ENCODE data around the gene IGLL5.

- TF ChIP-seq, protein P1, sequence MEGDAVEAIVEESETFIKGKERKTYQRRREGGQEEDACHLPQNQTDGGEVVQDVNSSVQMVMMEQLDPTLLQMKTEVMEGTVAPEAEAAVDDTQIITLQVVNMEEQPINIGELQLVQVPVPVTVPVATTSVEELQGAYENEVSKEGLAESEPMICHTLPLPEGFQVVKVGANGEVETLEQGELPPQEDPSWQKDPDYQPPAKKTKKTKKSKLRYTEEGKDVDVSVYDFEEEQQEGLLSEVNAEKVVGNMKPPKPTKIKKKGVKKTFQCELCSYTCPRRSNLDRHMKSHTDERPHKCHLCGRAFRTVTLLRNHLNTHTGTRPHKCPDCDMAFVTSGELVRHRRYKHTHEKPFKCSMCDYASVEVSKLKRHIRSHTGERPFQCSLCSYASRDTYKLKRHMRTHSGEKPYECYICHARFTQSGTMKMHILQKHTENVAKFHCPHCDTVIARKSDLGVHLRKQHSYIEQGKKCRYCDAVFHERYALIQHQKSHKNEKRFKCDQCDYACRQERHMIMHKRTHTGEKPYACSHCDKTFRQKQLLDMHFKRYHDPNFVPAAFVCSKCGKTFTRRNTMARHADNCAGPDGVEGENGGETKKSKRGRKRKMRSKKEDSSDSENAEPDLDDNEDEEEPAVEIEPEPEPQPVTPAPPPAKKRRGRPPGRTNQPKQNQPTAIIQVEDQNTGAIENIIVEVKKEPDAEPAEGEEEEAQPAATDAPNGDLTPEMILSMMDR (IDR thresholded peaks at IDR 0.05) = no peak
- no peak for TF ChIP-seq POLR2A (IDR thresholded peaks at IDR 0.05)
Measured at GRCh38 chr22:22922954-22923319, 35.3 kb downstream of the IGLL5 start.

Data from testis (tissue), 2 donors.